ENCODE data around the gene EPS8L2. TPM values are rescaled to one million over a fixed set of nuclear protein-coding genes. Genes with fewer than 3 reads are reported as not detected.

The EPS8L2 gene
- total and polyA plus RNA-seq, 2 of the 13 experiments (the other 11 are each of a cell fraction or from before 2014, with no cell fraction given), result 89.3 to 416 TPM

GRCh38 chr11:747158-748006 is 41.4 kb downstream of the EPS8L2 start, which contains the start of gene TALDO1 (continued):
- TF ChIP-seq REST (IDR thresholded peaks at IDR 0.05; ENCODE audit: borderline replicate concordance in 1 of 2, low read depth in 1 of 2, low read length in 2 of 2) (no peak), PTBP1 (IDR thresholded peaks at IDR 0.05; ENCODE audit: low read depth, low read length, poor library complexity, severe bottlenecking) (no peak), ZNF205 (CRISPR knock-in tag; IDR thresholded peaks at IDR 0.05) (peak; percentile 70), SIN3A (IDR thresholded peaks at IDR 0.05; ENCODE audit: borderline replicate concordance, low read depth, low read length) (peak; percentile 27; the same call in 1 of the 2 replicates), FOXM1 (CRISPR knock-in tag; IDR thresholded peaks at IDR 0.05) (no peak), ETV5 (CRISPR knock-in tag; IDR thresholded peaks at IDR 0.05; ENCODE audit: borderline replicate concordance) (0 out of 2 replicates have a peak, but pooled peaks have one; percentile 22), XBP1 (CRISPR knock-in tag; IDR thresholded peaks at IDR 0.05) (no peak), EZH2 (conservative IDR thresholded peaks at IDR 0.05; ENCODE audit: low read depth, low read length) (no peak), SOX5 (CRISPR knock-in tag; IDR thresholded peaks at IDR 0.05; ENCODE audit: borderline replicate concordance) (no peak), SSRP1 (CRISPR knock-in tag; IDR thresholded peaks at IDR 0.05) (no peak), ZNF143 (CRISPR knock-in tag; IDR thresholded peaks at IDR 0.05) (peak; percentile 86), HNF4A (CRISPR knock-in tag; IDR thresholded peaks at IDR 0.05) (no peak), ZNF282 (IDR thresholded peaks at IDR 0.05; ENCODE audit: partially characterized antibody) (no peak), TCF7 (IDR thresholded peaks at IDR 0.05; ENCODE audit: low read depth) (no peak), HMGA1 (CRISPR knock-in tag; conservative IDR thresholded peaks at IDR 0.05) (no peak), MAF1 (CRISPR knock-in tag; IDR thresholded peaks at IDR 0.05; ENCODE audit: borderline replicate concordance) (no peak), ZNF816 (CRISPR knock-in tag; IDR thresholded peaks at IDR 0.05; ENCODE audit: borderline replicate concordance) (no peak; the same call in 1 of the 2 replicates), NFE2 (CRISPR knock-in tag; IDR thresholded peaks at IDR 0.05) (no peak), ZFP36L1 (CRISPR knock-in tag; IDR thresholded peaks at IDR 0.05) (no peak), ASH2L (IDR thresholded peaks at IDR 0.05; ENCODE audit: insufficient read length, low read depth, low read length) (peak; percentile 80), TFDP1 (CRISPR knock-in tag; IDR thresholded peaks at IDR 0.05; ENCODE audit: borderline replicate concordance) (peak; percentile 84; the same call in 1 of the 2 replicates), MAZ (IDR thresholded peaks at IDR 0.05; ENCODE audit: borderline replicate concordance, low read depth, low read length) (no peak; the same call in 1 of the 2 replicates), MAZ (CRISPR knock-in tag; IDR thresholded peaks at IDR 0.05; ENCODE audit: low read depth) (peak; percentile 89), KLF11 (CRISPR knock-in tag; IDR thresholded peaks at IDR 0.05) (no peak), DPF2 (CRISPR knock-in tag; IDR thresholded peaks at IDR 0.05; ENCODE audit: borderline replicate concordance, low read depth) (no peak), EEA1 (CRISPR knock-in tag; IDR thresholded peaks at IDR 0.05; ENCODE audit: borderline replicate concordance) (0 out of 2 replicates have a peak, but pooled peaks have one; percentile 38), ZNF24 (IDR thresholded peaks at IDR 0.05) (no peak), ZNF552 (CRISPR knock-in tag; IDR thresholded peaks at IDR 0.05; ENCODE audit: borderline replicate concordance) (no peak)

Data from HepG2 (cell line).